NOMO-1 (cell line): Measurements from ENCODE around the gene ADAT1.
A peak's percentile ranks its signal among the peaks of the same experiment; 100 is the strongest.
"Not testable (repeated sequence)": the region's sequence is repeated elsewhere in the genome, so short reads cannot be mapped to it uniquely, and the experiment has no call there.

ENCODE experiments used
- DNase-seq, 2 experiments: peaks; one replicate each; lab custom pipeline; 2025; ENCODE audit not compliant: unreplicated experiment in 2 of 2; lab: John Stamatoyannopoulos, UW

Gene ADAT1

DNA sequence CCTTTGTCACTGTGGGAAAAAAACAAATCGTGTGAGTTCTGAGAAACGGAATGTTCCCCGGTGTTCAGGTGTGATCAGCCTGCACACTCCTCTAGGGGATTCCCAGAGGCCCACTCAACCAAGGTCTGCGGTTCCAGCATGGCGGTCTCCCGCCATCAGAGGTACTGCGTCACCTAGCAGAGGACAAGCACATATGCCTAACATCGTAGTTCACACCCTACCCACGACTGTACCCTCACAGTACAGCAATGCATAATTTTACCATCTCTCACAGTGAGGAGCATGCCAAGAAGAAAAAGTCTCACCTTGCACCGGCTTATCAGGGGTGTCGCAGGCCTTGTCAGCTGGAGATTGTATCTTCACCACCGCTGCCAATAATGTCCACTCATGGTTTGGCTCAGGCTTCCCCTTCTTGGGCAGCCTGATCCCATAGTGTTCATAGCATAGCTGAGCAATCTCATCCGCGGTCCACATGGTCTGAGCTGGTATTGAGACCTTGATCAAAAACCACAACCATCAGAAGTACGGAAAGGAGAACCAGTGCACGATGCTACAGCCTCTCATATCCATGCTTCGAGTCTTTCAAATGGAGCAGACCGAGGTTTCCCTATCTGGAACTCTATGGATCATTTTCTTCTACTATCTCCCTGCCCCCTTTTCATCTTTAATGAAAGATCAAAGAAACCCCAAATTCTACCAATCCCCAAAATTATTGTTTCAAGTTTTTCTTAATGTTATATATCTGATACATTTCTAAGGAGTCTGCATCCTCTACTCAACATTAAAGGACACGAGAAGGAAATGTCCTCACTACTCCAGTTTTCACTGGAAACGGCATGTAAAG, 2.5 kb downstream of the ADAT1 start:
- DNase-seq = no peak

DNA sequence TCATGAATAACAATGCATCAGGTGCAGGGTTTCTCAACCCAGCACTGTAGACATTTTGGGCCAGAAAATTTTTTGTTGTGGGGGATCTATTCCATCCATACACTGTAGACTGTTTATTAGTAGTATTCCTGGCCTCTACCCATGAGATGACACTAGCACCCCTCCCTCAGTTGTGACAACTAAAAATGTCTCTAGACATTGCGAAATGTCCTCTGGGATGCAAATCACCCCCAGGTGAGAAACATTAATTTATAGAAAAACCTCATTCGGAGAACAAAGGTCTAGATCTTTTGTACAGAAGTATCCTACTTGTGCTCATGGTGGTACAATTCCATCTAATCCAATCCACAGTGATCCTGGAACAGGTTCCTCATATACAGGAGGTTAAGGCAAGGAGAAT, 4.3 kb downstream of the ADAT1 start:
- no peak for DNase-seq

DNA sequence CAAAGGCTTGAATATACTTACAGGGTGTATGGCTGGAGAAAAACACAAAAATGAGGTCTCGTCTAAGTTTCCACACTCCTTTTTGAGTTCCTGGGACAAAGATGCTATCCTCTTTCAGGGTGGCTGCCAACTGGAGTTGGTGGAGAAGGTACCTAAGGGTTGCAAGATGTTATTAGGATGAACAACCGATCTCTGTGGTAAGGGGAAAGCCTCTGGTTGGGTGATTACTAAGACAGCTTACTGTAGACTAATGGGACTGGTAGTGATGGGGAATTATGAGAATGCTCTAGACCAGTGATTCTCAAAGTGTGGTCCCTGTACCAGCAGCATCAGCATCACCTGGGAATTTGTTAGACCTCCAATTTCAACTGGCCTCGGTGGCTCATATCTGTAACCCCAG, 6.0 kb downstream of the ADAT1 start:
- no peak for DNase-seq

DNA sequence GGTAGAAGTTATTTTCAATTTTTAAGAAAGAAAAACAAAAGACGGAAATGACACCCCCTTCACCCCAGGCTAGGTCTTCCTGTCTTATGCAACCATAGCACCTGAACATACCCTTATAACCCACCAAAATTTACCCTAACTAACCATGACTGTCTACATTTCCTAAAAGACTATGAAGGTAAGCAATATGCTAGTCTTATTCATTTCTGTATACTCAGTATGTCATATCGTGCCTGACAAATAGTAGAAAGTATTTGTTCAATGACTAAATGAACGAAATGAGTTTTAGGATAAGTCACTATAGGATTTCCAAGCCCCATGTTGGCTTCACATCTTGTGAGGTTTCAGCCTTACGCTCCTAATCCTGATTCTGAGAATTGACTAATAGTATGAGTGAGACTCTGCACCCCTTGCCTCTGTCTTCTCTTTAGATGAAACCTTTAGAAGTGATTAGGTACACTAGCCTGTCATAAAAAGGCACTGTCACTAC, 6.5 kb downstream of the ADAT1 start:
- DNase-seq = no peak

DNA sequence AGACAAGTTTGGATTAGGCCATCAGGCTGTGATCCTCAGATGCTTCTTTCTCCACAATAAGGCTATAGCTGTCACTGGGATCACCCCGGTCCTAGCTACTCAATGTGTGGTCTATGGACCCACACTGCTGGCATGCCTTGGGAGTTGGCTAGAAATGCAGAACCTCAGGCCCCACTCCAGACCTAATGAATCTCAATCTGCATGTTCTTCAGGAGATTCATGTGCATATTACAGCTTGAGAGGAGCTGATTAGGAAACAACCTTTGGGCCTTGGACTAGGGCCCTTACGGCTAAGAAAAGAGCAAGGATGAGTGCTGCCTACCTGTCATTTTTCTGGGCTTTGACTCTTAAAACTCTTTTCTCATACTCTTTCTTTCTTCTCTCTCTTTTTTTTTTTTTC, 7.5 kb downstream of the ADAT1 start:
- no peak for DNase-seq

DNA sequence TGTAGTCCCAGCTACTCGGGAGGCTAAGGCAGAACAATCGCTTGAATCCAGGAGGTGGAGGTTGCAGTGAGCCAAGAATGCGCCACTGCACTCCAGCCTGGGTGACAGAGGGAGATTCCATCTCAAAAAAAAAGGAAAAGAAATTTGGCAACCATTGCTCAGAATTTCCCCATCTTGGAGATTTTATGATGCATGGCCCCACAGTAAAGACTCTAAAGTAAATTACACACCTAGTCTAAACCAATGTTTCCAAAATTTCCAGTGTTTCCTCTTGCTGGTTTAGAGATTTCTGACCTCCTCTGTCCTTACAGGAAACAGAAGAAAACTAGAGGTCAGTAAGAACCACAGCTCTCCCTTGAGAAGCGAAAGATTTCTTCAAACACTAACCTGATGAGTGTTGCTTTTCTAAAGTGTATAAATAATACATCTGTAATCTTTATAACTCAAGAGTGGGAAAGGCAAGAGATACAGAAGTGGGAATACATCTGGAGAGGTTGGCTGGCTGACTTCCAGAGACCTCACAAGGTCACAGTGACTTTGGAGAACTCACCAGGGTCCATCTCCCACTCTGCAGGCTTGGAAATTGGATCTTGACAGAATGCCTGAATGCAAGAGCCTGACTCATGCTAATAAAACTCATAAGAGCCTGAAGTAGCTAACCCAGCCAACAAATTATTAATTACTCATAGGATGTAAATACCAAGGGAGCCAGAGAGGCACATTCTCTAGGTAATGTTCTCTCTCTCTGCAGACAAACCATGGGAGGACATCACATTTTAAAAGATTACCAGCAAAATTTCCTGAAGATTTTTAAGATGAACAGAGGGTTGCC, 8.8 kb downstream of the ADAT1 start:
- DNase-seq = no peak

DNA sequence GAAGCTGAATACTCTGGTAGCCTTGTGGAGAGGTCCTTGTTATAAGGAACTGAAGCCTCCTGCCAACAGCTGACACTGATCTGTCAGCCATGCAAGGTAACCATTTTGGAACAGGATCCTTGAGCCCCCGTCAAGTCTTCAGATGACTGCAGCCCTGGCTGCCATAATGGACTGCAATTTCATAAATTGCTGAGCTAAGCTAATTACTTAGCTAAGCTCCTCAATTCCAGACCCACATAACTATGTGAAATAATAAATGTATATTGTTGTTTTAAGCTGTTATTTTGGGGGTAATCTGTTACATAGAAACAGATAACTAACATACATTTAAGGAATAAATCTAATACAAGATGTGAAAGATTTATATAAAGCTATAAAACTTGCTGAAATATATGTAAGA, 16.6 kb downstream of the ADAT1 start:
- DNase-seq = no peak

DNA sequence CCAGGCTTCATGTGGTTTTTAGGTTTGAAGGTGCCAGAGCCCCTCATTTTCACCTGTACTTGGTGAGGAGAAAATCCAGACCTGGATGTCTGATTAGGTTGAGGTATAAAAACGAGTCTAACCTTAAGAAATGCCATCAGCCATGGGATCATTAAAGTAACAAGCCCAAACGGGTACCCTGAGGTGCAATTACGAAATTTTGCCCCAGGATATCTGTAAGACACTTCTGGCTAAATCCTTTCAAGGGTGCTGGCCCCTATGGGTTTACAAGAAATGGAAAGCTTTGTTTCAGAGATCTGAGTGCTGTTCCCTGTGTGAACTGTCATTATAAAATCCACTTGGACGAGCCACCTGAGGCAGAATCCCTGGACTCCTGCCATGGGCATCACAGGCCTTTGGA, 19.8 kb downstream of the ADAT1 start:
- DNase-seq = no peak

DNA sequence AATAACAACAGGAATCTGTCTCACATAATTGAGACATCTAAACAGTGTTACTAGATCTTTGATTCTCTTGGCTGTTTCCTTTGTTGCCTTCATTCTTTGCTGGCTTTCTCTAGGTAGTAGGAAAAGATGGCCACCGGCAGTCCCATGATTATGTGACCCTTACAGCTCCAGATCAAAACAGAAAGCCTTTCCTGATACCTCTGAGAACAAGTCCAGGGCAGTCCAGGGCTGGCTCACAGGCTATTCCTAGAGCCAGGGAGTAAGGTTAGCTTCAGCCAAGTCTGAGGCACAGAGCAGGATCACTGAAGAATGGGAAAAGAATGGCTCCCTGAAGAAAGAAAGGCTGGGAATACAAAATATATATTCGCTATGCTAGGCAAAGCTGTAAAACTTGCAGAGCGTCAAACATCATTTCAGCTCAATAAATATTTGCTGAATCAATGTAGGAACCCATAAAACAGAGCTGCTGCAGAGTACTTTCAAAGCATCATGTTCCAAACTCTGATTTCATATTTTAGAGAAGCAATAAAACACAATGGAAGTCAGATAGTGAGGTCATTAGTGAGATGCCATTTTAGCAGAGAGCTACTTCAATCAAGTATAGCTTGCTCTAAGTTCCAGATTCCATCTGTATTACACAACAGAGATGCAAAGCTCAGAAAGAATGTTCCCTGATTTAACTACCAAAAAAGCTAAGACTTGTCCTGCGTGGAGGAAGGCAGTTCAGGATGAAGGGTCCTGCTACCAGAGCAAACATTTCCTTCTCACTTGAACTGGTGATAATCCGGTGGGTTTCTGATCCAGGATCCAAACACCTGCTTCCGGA, 23.4 kb downstream of the ADAT1 start:
- DNase-seq = no peak

DNA sequence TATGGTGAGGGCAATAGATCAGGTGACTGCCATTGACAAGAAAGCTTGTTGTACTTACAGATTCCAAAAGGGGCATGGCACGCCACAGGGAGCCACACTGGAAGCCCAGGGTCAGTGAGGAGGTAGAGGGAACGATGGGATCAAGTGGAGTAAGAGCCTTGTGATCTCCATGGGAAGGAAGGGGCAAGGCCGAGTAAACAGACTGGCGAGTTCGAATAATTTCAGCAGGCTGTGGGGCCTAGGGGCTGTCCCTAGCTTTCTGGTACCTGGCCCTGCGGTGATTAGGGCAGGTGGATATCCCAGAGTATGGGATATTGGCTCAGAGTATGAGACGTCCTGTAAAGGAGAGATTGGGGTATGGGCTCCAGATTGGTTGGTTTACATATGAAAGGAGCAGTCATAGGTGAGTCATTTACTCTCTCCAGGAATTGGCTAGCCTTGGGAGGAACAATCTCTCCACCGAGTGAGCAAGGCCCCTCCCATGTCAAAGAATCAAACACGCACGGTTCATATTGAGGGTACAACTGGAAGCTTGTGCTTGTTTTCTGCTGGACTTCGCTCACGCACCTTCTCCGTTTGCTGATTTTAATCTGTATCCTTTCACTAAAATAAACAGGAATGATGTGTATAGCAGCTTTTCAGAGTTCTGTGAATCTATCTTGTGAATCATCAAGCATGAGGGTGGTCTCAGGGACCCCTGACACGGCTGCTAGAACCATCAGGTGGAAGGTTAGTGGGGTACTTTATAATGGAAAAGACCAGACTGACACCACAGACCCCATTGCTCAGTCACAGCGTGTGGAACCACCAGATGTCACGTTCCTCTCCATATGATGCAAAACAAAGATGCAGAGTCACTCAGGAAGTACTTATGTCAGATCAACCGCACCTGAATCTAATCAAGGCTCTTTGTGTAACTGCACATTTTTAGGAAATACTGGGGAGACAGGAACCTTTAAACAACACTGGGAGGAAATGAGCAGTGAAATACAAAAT, 29.0 kb downstream of the ADAT1 start:
- peak; percentile 13 to 86 for DNase-seq

DNA sequence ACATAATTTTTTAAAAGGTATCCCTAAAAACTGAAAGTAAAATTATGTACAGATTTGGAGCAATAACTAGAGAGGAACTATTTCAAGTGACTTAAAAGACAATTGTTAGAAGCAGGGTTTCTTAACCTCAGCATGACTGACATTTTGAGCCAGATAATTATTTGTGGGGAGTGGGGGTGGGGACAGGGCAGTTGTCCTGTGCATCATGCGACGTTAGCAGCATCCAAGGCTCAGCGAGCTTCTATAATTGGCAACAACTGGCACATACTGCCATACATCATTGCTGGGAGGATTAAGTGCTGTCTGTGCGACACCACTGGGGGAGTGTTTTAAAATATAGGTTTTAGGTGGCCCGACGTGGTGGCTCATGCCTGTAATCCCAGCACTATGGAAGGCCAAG, 29.8 kb downstream of the ADAT1 start:
- DNase-seq = peak; percentile 36 to 47

DNA sequence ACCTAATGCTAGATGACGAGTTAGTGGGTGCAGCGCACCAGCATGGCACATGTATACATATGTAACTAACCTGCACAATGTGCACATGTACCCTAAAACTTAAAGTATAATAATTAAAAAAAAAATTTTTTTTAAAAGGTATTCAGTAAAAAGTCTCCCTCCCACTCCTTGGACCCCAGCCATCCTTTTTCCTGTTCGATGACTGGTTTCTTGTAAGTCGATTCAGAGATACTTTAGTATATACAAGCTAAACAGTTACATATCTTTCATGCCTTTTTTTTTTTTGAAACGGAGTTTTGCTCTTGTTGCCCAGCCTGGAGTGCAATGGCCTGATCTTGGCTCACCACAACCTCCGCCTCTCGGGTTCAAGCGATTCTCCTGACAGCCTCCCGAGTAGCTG, 31.2 kb downstream of the ADAT1 start:
- not testable (repeated sequence) for DNase-seq

DNA sequence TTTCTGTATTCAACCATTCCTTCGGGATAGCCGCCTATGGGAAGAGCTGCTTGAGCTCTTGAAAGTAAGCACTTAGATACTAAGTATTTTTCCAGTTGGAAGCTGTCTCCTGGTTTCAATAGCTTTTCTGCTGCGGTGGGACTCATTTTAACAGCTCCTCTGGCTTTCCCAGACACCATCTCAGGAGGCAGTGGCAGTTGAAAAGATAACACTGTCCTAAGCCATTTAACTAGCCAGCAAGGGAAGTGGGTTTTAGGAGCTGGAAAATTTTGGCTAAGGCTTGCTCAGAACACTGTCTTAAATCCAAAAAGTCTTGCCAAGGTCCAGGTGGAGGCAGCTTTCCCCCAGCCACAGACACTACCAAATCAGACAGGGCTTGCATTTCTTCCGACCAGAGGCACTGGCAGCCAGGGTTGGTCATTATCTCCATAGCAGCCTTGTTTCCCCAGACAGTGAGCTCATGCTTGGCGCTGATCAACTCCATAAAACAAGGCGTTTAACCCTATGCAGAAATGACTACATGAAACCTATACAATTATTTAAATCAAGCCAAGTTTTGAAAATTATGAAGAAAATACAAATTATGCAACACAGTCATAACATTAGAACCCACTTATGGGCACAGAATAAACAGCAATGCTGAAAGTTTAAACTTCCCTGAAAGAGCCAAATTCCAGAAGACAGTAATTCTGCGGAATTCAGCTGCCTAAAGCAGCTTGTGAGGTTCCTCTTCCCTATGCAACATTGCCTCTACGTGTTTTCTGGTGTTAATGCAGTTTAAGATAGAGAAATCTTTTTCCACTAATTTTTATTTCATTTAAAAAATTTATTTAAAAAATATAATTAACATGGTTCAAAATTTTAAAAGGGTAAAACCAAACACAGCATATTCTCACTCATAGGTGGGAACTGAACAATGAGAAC, 31.9 kb downstream of the ADAT1 start:
- DNase-seq = no peak

DNA sequence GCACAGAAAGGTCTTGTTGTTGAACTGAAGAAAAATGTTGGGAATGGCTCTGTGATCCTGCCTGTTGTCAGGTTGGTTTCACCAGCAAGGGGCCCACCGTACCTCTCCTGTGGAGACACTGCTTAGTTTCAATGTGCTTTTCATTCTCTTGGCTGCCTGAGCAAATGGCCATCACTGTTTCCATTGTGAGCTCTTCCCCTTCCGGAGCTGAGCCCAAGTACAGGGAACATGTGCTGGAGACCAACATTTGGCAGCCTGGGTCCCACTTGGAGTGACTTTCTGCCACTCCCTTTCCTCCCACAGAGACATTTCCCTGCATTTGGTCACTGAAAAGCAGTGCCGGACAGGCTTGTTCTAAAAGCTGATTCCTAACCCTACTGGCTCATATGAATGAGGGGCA, 33.8 kb downstream of the ADAT1 start:
- no peak for DNase-seq

DNA sequence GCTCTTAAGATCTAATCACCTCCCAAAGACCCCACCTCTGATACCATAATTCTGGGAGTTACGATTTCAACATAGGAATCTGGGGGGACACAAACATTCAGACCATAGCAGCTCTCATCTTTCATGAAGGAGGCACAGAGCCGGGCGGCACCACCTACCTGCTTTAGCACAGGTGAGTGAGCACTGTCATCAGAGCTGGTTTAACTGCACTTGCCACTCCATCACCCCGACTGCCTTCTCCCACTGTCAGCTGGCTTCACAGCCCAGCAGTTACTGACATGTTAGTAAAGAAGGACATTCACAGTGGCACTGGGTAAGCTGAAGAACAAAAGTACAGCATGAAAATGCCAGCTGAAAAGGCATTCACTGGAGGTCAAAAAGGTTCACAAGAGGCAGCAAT, 34.4 kb downstream of the ADAT1 start:
- DNase-seq = no peak

DNA sequence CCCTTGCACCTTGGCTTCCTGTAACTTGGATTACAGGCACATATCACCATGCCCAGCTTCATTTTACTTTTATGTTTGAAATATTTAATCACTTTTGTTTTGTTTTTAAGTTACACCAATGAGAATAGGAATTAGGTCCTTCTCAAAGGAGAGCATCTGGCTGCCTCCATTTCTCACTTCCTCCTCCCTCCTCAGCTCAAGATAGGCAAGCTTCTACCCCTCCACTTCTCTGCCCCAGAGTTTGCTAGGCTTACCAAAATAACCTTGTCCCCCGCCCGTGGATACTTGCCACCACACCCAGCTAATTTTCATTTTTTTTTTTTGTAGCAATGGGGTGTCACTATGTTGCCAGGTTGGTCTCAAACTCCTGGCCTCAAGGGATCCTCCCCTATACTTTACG, 39.0 kb downstream of the ADAT1 start:
- peak; percentile 14 to 28 for DNase-seq

DNA sequence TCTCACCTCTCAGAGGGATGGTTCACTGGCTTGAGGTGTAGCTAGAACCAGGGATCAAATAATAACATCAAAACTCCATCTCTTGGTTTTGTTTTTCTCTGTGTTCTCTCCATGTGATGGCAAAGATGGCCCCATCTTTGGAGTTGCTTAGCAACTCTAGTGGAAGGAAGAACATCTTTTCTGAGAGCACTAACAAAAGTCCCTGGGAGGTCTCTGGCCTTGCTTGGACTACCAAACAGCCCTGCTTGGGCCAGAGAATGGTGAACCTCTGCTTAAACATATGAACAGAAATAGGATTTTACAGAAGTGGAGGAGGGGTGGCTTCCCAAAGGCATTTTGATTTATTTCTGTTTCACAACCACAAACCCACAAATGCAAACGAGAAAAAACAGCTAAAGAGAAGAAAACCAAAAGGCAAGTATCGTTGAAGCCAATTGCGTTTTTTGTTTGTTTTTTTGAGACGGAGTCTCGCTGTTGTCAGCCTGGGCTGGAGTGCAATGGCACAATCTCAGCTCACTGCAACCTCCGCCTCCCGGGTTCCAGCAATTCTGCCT, 43.7 kb downstream of the ADAT1 start:
- DNase-seq = peak; percentile 67 to 73

DNA sequence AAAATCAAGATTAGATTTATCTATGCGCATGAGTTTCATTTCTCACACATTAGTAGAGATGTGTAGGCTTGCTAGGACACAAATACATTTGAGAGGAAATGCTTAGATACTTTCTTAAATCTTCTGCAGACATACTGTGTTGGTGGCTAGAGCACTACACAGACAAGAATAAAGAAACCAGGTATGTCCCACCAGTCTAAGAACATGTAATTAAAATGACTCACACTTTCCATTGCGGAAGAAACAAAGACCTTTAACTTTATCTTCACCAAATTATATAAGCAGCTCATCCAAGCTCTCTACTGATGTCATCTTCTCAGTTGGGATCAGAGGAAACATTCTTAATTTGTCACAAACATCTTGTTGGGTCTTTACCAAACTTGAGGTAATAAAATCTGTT, 44.4 kb downstream of the ADAT1 start:
- peak in 1 of 2 experiments; percentile 29 for DNase-seq
